HEK293 (cell line): Measurements from ENCODE around the gene FOXN3.

Experiments
- HOXD13 ChIP-seq: sonication (generic); formaldehyde crosslinking; IDR thresholded peaks from 2 replicates; pipeline ENCODE4 v1.8.0; 2022; ENCODE audit warnings: missing genetic modification reagents, borderline replicate concordance
- REST ChIP-seq: fragments of 450-650 bp; formaldehyde crosslinking; IDR thresholded peaks from 2 replicates; pipeline ENCODE4 v1.5.1; 2016; ENCODE audit warnings: missing biosample characterization, missing genetic modification characterization
- ZNF2 ChIP-seq: fragments of 450-650 bp; formaldehyde crosslinking; IDR thresholded peaks from 2 replicates; pipeline ENCODE4 v1.5.1; 2016; ENCODE audit warnings: missing biosample characterization, missing genetic modification characterization
- ZNF274 ChIP-seq, 2 experiments: fragments of 200-500 bp in 1 of 2; fragments of 450-650 bp in 1 of 2; sonication (Bioruptor generic) in 1 of 2; formaldehyde crosslinking in 1 of 2; IDR thresholded peaks; 2 replicates each; pipeline versions ENCODE4 v1.5.1 to v1.6.1; 2014 to 2016; ENCODE audit warnings: borderline replicate concordance in 1 of 2, inconsistent platforms in 1 of 2, low read length in 1 of 2, missing biosample characterization in 1 of 2, missing genetic modification characterization in 1 of 2
- ZNF645 ChIP-seq: fragments of 450-650 bp; formaldehyde crosslinking; IDR thresholded peaks from 2 replicates; pipeline ENCODE4; 2016; ENCODE audit warnings: missing biosample characterization, missing genetic modification characterization

- TF ChIP-seq ZNF645 (tag by site-specific recombination) (no peak), HOXD13 (CRISPR knock-in tag) (no peak), ZNF274 (IDR thresholded peaks at IDR 0.05; ENCODE audit: low read length) (no peak), ZNF274 (tag by site-specific recombination; IDR thresholded peaks at IDR 0.05; ENCODE audit: borderline replicate concordance) (no peak), ZNF2 (tag by site-specific recombination) (no peak), REST (tag by site-specific recombination) (no peak)
Observed at GRCh38 chr14:89258728-89259273, 158.2 kb downstream of the FOXN3 start.
